CD4-positive, alpha-beta T cell treated with Interleukin-15 for 4 hours (primary cell): ENCODE data around the gene CFAP68.
"Not testable (repeated sequence)": the region's sequence is repeated elsewhere in the genome, so short reads cannot be mapped to it uniquely, and the experiment has no call there.

Experiments
- DNase-seq: peaks from one replicate; pipeline ENCODE4 v3.0.0-alpha.2; 2020; ENCODE audit warnings: low spot score

Gene CFAP68

GRCh38 chr11:111870886-111871692, 8.3 kb upstream of the CFAP68 start, which contains the start of gene ALG9:
Gene ALG9, minus strand, starts transcription at chr11:111871581. Its CDS starts 99 bp downstream, at chr11:111871482.
- DNase-seq: peak; percentile 94

GRCh38 chr11:111871693-111872161, 7.6 kb upstream of the CFAP68 start:
- DNase-seq: no peak

- DNase-seq: no peak
These were observed 924 bp upstream of the CFAP68 start for GRCh38 chr11:111878385-111878848.

- no peak for DNase-seq
These were observed 258 bp downstream of the CFAP68 start for GRCh38 chr11:111879637-111879960.

DNA sequence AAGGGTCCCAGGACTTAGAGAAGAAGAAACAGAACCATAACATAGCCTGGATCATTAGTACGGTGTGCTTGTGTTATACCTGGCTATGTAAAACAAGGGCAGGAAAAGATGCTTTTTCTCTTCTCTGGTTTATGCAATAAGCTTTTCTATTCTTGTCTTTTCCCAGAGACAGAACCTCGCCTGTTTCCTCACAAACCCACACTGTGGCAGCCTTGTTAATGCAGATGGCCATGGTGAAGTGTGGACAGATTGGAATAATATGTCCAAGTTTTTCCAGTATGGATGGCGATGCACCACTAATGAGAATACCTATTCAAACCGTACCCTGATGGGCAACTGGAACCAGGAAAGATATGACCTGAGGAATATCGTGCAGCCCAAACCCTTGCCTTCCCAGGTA, 2.9 kb downstream of the CFAP68 start:
- no peak for DNase-seq

DNA sequence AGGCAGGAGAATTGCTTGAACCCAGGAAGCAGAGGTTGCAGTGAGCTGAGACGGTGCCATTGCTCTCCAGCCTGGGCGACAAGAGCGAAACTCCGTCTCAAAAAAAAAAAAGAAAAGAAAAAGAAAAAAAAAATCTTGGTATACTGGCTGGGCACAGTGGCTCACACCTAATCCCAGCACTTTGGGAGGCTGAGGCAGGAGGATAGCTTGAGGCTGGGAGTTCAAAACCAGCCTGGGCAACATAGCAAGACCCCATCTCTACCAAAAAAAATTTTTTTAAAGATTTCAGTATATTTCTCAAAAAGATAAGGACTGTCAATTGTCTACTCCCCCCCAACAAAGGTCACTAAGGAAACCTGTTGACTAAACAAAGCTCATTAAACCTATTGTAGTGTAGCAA, 5.7 kb downstream of the CFAP68 start:
- not testable (repeated sequence) for DNase-seq

DNA sequence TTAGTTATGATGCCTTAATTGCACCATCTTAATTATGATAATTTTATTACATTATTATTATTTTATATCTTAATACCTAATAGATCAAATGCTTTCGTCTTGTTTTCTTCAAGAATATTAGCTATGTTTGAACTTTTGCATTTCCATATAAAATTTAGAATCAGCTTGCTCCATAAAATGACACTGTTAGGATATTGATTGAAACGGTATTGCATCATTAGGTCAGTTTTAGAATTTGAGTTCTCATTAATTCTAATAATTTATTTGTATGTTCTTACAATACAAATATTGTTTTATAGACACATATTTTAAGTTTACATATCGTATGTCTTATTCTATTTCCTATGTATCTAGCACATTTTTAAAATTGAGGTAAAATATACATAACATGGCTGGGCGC, 6.7 kb downstream of the CFAP68 start:
- DNase-seq: no peak

DNA sequence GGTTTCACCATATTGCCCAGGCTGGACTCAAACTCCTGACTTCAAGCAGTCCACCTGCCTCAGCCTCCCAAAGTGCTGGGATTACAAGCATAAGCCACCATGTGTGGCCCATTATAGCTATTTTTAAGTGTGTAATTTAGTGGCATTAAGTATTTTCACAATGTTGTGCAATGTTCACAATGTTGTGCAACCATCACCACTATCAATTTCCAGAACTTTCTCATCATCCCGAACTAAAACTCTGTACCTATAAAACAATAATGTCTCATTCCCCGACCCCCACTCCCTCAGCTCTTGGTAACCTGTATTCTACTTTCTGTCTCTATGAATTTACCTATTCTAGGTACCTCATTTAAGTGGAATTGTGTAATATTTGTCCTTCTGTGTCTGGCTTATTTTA, 7.5 kb downstream of the CFAP68 start:
- no peak for DNase-seq

DNA sequence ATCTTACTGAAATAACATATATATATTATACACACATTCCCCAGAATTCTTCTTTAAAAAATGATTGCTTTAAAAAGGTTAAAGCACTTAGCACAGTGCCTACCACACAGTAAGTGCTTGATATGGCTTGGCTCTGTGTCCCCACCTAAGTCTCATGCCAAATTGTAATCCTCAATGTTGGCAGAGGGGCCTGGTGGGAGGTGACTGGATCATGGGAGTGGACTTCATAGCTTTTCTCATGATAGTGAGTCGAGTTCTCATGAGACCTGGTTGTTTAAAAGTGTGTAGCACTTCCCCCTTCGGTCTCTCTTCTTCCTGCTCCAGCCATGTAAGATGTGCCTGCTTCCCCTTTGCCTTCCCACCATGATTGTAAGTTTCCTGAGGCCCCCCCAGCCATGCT, 26.1 kb downstream of the CFAP68 start:
- DNase-seq: no peak

DNA sequence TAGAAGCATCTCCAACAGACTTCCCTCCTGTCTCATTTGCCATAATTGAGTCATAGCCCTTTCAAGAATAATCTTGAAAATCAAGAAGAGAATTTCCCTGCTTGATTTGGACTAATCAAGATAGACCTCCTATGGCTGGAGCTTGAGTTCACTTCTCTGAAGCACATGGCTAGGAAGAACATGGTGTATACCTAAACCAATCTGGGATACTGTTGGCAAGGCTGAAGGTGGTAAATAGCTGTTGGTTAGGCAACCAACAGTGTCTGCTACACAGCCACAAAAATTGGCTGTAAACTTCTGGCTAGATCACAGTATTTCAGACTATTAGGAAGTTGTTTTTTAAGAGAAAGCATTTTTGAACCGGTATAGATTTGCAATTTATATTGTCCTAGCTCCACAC, 27.3 kb downstream of the CFAP68 start:
- DNase-seq: no peak

DNA sequence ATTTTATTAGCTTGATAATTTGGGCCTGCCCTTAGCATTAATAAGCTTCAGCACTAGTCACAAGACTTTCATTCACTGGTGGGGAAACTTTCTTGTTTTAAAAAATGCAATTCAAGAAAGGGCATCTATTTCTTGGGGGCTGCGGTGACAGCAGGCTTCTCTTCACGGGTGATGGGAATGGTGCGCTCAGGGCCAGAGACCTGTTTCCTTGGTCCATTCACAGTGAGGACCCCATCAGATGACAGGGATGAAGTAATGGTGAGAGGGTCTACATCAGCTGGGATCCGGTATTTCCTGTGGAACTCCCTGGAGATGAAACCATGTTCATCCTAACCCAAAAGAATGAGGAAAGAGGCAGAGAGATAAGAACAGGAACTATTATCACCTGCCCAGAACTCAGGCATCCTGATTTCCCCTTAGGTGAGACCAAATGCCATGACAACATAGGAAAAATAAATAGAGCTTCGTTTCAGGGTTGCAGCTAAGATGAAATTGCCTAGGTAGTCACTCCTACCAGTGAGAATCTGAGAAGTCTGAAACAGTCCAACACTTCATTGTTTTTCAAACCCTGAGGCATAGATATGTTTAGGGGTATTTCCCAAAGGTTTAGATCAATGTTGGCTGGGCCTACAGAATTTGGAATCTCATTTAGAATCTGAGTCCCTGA, 29.4 kb downstream of the CFAP68 start:
- DNase-seq: no peak

GRCh38 chr11:111909378-111909777, 30.0 kb downstream of the CFAP68 start:
- no peak for DNase-seq

DNA sequence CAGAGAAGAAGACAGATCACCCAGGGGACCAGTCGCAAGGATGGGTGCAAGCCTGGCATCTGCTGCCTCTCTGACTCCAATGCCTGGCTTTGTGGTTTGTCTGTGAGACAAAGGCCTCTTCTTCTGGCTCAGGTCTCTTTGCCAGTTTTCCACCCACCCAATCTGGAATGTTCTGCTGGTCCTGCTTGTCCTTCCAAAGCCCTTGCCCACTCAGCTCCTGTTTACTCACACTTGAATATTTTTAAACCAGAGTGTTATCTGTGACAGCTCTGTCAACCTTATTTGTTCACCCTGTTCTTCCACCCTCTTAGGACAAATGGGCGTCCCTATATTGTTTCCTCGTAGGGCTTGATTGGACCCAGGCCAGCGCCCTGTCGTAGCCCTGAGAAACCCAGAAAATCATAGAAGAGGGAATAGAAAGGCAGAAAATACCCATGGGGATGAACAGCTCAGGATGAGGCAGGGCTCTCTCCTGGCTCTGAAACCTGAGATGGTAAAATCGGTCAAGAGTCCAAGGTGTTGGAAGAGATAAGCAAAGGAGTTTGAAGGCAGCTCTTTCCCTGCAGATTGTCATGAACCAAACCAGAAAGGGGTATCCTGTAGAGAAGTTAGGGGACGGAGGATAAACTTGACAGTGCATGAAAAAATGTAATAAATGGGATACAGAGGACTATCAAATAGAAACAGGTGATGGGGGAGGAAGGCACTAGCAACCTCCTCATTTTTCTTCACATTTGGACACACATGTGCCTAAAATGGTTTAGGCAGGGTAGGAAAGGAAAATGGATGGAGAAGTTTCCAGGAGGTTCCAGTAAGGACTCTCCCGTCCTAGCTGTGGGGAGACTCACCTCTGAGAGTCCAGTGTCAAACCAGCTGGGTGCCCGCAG, 31.6 kb downstream of the CFAP68 start:
- no peak for DNase-seq

GRCh38 chr11:111911563-111912401, 32.4 kb downstream of the CFAP68 start, which contains the start of gene CRYAB:
Gene CRYAB, minus strand, starts transcription at chr11:111911770. Its CDS starts 46 bp downstream, at chr11:111911724.
- no peak for DNase-seq

GRCh38 chr11:111912535-111912934, 33.2 kb downstream of the CFAP68 start, which contains the start of gene HSPB2:
Gene HSPB2, plus strand, starts transcription at chr11:111912734. Its CDS starts 96 bp downstream, at chr11:111912830.
- no peak for DNase-seq

- DNase-seq: no peak
These were observed 33.9 kb downstream of the CFAP68 start for GRCh38 chr11:111913031-111913861.

GRCh38 chr11:111913997-111914396, 34.7 kb downstream of the CFAP68 start:
- DNase-seq: no peak

DNA sequence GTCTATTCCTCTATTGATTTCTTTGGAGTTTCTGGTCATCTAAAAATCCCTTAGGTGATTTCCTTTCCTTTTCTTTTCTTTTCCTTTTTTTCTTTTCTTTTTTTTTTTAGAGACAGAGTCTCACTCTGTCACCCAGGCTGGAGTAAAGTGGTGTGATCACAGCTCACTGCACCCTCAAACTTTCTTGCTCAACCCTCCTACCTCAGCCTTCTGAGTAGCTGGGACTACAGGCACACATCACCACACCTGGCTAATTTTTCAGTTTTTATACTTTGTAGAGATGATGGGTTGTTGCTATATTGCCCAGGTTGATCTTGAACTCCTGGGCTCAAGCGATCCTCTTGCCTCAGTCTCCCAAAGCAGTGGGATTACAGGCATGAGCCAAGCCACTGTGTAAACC, 37.4 kb downstream of the CFAP68 start:
- no peak for DNase-seq

GRCh38 chr11:111917312-111917711, 38.0 kb downstream of the CFAP68 start:
- no peak for DNase-seq

- no peak for DNase-seq
These were observed 38.4 kb downstream of the CFAP68 start for GRCh38 chr11:111917788-111918187.
